Activated CD8-positive, alpha-beta memory T cell treated with anti-CD3 and anti-CD28 coated beads, Interleukin-2, amount 50 U/mL, for 24 hours (primary cell): ENCODE results near the gene NANS.

Experiments used
- DNase-seq: peaks from one replicate; pipeline ENCODE4 v3.0.0-alpha.2; 2020; ENCODE audit errors: extremely low read depth

NANS gene

DNA sequence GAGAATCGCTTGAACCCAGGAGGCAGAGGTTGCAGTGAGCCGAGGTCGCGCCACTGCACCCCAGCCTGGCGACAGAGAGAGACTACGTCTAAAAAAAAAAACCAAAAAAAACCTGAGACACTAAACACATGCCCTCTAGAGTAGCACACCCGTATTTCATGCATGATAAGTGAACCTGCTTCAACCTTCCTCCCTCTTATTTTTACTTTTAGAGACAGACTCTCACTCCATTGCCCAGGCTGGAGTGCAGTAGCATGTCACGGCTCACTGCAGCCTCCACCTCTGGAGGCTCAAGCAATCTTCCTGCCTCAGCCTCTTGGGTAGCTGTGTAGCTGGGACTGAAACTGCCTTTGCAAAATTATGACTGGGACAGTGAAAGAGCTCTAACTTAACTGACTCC, 17.6 kb upstream of the NANS start:
- no peak for DNase-seq

DNA sequence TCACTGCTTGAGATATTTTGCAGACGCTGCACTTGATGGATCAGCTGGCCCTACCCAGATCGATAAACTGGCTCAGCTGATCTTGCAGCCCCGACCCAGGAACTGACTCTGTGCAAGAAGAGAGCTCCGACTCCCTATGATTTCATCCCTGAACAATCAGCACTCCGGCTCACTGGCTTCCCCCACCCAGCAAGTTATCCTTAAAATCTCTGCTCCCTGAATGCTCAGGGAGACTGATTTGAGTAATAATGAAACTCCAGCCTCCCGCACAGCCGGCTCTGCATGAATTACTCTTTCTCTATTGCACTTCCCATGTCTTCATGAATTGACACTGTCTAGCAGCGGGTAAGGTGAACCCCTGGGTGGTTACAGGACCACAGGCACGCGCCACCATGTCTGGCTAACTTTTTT, 16.9 kb upstream of the NANS start:
- DNase-seq, result no peak

DNA sequence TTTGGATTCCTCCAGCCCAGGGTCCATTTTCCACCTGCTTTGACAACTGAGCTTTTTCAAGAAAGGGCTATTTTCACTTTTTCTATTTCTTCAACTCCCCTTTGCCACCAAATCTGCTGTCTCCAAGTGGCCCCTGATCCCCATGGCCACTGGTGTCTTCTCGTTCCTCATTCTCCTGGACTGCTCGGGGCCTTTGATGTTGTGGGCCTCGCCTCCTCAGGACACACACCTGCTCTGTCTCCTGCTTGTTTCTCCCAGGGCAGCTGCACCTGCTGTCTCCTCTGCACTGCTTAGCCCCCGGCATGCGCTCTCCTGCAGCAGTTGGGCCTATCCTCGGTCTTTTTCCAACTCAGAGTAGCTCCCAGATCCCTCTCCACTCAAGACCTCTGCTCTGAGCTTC, 16.3 kb upstream of the NANS start:
- DNase-seq, result no peak

DNA sequence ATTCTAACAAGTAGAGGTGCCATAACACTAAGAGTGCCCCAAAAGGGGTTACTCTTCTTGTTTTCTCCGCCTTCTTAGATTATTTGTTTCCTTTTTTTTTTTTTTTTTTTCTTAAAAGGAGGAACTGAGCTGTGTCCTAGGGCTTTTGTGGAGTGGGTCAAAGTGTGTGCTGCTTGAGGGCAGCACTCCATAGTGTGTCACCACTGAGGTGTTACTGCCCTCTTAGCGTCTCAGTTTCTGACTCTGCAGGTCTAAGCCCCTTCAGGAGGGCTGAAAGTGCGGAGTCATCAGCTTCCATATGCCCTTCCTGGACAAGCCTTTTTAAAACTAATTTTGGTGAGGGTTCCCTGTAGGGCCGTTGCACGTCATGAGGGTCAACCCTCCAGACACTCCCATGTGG, 12.6 kb upstream of the NANS start:
- DNase-seq, result no peak

DNA sequence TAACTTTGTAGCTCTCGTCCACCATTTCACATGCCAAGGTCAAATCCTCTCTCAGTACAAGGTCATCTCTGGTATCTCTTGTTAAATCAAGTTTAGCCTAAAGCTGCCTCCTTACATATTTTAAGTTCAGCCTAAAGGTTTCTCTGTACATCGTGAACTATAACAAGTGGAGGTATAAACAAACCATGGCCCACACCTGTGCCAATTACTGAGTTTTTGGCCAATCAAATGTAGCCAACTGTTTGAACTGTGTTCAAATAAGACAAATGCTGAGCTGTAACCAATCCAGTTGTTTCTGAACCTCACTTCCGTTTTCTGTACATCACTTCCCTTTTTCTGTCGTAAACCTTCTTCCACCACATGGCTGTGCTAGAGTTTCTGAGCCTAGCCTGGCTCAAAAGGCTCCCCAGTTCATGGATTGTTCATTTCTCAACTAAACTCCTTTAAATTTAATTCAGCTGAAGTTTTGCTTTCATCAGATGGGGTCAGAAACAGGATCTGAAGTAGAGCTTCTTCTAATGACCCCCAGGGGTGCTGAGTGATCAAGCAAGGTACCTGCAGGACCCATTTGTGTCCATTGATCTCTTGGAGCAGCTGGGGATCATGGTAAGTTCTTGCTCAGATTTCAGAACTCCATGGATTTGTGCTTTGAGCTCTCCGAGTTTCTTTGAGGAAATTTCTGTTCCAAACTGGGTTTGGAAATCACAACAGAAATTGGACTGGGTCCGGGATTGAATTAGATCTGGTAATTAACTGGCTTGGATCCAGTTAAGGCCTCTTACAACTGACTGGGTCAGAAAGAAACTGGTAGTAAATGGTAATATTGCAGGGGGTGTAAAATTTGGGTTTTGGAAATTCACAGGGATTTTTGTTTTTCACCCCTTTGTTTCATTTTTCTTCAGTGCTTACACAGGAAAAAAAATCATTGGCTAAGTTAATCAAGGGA, 11.0 kb upstream of the NANS start:
- DNase-seq, result peak; percentile 2

GRCh38 chr9:98046180-98046543, 10.4 kb upstream of the NANS start:
- DNase-seq, result no peak

DNA sequence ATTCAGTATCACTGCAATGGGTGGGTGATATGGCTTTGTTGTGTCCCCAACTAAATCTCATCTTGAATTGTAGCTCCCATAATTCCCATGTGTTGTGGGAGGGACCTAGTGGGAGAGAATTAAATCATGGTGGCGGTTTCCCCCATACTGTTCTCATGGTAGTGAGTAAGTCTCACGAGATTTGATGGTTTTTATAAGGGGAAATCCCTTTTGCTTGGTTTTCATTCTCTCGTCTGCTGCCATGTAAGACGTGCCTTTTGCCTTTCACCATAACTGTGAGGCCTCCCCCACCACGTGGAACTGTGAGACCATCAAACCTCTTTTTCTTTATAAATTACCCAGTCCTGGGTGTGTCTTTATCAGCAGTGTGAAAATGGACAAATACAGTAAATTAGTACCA, 9.5 kb upstream of the NANS start:
- no peak for DNase-seq

DNA sequence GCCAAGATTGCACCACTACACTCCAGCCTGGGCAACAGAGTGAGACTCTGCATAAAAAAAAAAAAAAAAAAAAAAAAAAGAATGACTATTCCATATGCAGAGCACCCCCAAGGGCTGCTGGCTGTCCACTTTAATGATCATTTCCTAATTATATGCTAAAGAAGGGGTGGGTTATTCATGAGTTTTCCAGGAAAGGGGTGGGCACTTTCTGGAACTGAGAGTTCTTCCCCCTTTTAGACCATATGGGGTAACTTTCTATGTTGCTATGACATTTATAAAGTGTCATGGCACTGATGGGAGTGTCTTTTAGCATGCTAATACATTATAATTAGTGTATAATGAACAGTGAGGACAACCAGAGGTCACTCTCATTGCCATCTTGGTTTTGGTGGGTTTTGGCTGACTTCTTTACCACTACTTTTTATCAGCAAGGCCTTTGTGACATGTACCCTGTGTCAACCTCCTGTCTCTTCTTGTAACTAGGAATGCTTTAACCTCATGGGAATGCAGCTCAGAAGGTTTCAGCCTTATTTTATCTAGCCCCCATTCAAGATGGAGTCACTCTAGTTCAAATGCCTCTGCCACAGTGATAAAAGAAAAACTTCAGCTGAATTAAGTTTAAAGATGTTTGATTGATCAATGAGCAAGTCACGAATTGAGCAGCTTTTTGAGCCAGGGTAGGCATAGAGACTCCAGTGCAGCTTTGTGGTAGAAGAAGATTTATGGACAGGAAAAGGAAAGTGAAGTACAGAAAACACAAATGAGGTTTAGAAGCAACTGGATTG, 7.1 kb upstream of the NANS start:
- no peak for DNase-seq

- DNase-seq, result no peak
These were observed 6.2 kb upstream of the NANS start for GRCh38 chr9:98050351-98050750.

GRCh38 chr9:98054376-98054951, 2.1 kb upstream of the NANS start:
- no peak for DNase-seq

DNA sequence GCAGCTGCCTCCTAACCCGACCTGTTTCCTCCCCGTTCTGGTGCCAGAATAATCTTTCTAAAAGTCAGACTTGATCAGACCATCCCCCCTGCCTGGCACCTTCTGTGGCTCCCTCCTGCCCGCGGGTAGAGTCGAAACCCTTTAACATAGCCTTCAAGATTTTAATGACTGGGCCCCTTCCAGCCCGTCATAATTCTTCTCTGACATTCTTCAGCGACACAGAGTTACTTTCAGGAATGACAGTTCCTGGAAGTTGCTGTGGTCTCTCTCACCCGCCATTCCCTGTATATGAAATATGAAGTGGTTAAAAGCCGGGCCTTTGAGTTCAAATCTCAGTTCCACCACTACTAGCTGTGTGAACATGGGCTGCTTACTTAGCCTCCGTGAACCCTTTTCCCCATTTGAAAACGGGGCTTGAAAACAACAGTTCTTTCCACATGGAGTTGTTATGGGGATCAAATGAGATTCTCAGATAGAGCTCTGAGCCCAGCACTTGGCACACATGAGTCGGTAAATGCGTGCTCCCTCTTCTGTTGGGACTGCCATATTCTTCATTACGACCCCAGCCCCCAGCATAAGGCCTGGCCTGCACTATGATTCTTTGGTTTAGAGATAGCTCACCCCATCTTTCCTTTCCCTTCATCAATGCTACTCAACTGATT, 737 bp downstream of the NANS start:
- no peak for DNase-seq

DNA sequence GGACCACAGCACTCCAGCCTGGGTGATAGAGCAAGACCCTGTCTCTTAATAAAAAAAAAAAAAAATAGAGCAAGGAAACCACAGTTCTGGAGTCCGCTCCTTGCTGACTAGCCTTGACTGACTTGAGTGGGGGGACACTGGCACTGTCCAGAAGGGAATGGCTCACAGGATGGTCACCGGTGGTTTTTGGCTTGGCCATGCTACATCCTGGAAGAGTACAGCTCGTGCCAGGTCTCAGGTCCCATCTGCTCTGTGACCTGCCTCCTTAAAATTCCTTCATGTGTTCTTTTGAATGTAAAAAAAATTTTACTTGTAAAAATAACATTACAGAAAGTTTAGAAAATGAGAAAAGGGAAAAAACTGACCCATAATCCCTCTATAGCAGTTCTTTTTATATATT, 5.6 kb downstream of the NANS start:
- DNase-seq, result no peak

DNA sequence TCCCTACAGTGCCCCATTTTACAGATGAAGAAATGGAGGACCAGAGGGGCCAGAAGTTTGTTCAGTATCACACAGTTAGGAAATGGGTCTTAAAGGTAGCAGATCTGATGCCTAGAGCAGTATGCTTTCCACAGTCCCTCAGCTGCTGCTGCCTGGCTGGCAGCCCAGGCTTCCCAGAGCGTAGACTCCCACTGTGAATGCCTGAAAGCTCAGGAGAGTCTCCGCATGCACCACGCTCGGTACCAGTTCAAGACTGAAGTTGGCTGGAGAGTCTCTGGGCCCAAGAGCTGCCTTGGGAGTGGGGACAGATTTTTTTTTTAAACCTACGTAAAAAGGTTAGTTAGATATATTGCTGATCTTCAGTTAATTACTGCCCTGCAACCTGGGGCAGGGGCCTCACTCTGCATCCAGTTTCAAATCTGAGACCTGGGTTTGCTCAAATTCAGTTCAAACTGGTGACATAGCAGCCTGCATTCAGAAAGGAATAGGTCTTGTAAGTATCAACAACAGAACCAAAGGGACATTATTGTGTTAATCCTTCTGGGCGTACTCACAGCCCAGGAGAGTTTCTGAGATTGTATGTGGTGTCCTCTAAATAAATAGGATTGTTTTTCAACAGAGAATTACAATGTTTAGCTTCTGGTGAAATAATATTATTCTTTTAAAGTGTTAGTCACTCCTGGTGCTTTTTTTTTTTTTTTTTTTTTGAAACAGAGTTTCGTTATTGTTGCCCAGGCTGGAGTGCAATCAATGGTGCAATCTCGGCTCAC, 8.3 kb downstream of the NANS start:
- DNase-seq, result no peak

- no peak for DNase-seq
These were observed 9.7 kb downstream of the NANS start for GRCh38 chr9:98066235-98066634.

DNA sequence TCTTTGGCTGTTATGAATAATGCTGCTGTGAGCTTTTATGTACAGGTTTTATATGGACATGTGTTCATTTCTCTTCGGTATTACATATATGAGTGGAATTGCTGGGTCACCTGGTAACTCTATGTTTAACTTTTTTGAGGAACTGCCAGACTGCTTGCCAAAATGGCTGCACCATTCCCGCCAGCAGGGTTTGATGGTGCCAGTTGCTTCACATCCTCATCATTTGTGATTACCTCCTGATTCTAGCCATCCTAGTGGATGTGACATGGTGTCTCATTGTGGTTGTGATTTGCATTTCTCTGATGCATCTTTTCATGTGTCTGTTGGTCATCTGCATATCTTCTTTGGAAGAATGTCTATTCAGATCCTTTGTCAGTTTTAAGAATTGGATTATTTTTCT, 10.7 kb downstream of the NANS start:
- no peak for DNase-seq

GRCh38 chr9:98069551-98069950, 13.0 kb downstream of the NANS start:
- DNase-seq, result no peak

GRCh38 chr9:98070704-98071103, 14.2 kb downstream of the NANS start:
- DNase-seq, result no peak

- DNase-seq, result no peak
These were observed 15.2 kb downstream of the NANS start for GRCh38 chr9:98071737-98072136.

- DNase-seq, result no peak
These were observed 17.8 kb downstream of the NANS start for GRCh38 chr9:98074115-98074990.

DNA sequence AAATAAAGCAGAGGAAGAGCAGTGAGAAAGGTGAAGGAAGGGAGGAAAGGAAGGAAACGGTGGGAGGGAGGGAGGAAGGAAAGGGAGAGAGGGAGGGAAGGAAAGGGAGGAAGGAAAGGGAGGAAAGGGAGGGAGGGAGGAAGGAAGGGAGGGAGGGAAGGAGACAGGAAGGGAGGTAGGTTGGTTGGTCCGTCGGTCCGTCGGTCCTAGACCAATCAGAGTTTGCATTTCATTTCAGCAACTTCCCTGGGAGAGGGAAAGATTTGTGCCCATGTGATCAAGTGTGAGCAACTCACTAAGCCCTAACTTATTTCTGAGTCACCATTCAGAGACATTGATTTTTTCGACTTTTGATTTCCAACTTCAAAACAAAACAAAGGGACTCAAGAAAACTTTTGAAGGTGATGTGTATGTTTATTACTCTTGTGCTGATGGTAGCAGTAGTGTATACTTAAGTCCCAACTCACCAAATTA, 18.8 kb downstream of the NANS start:
- DNase-seq, result no peak
